HG03457 (cell line): ENCODE data around the gene NRTN.

ENCODE experiments used
- ATAC-seq: cut with Tn5 transposase; IDR thresholded peaks from one replicate; pipeline ENCODE4 v1.9.1; 2021; ENCODE audit warnings: moderate number of reproducible peaks; ENCODE audit not compliant: unreplicated experiment

Gene NRTN

GRCh38 chr19:5789886-5790558 is 14.8 kb upstream of the NRTN start:
- no peak for ATAC-seq

GRCh38 chr19:5790559-5791520 is 14.0 kb upstream of the NRTN start, which contains the start of gene DUS3L:
DUS3L (minus strand) TSS chr19:5791163; CDS start chr19:5791141, 22 bp downstream.
- ATAC-seq, result peak; percentile 73

- ATAC-seq, result no peak
Observed at GRCh38 chr19:5792224-5792623, 12.6 kb upstream of the NRTN start.

- ATAC-seq, result no peak
Observed at GRCh38 chr19:5793188-5793587, 11.7 kb upstream of the NRTN start.

GRCh38 chr19:5795382-5795919 is 9.4 kb upstream of the NRTN start:
- ATAC-seq, result no peak

- no peak for ATAC-seq
Observed at GRCh38 chr19:5798244-5798643, 6.6 kb upstream of the NRTN start.

GRCh38 chr19:5799247-5800241 is 5.3 kb upstream of the NRTN start:
- ATAC-seq, result no peak

GRCh38 chr19:5800361-5801270 is 4.3 kb upstream of the NRTN start:
- no peak for ATAC-seq

- ATAC-seq, result no peak
Observed at GRCh38 chr19:5801796-5802619, 2.9 kb upstream of the NRTN start.

GRCh38 chr19:5803441-5803751 is 1.5 kb upstream of the NRTN start:
- no peak for ATAC-seq

GRCh38 chr19:5803752-5804515 is 933 bp upstream of the NRTN start:
- ATAC-seq, result peak; percentile 69

GRCh38 chr19:5805462-5806132 is 730 bp downstream of the NRTN start:
- ATAC-seq, result no peak

- no peak for ATAC-seq
Observed at GRCh38 chr19:5806133-5806489, 1.2 kb downstream of the NRTN start.

- ATAC-seq, result no peak
Observed at GRCh38 chr19:5806905-5807304, 2.0 kb downstream of the NRTN start.

GRCh38 chr19:5808120-5808816 is 3.4 kb downstream of the NRTN start:
- no peak for ATAC-seq

- ATAC-seq, result no peak
Observed at GRCh38 chr19:5809053-5809452, 4.2 kb downstream of the NRTN start.

- ATAC-seq, result no peak
Observed at GRCh38 chr19:5809469-5809868, 4.6 kb downstream of the NRTN start.
